ENCODE measurements around the gene SLC12A7. TPM values are rescaled to one million over a fixed set of nuclear protein-coding genes. Genes with fewer than 3 reads are reported as not detected.
A peak's percentile ranks its signal among the peaks of the same experiment; 100 is the strongest.

The SLC12A7 gene
- total RNA-seq, 4 donors from 2014 or later = 26.1 to 41.6 (median 29.1) TPM

DNA sequence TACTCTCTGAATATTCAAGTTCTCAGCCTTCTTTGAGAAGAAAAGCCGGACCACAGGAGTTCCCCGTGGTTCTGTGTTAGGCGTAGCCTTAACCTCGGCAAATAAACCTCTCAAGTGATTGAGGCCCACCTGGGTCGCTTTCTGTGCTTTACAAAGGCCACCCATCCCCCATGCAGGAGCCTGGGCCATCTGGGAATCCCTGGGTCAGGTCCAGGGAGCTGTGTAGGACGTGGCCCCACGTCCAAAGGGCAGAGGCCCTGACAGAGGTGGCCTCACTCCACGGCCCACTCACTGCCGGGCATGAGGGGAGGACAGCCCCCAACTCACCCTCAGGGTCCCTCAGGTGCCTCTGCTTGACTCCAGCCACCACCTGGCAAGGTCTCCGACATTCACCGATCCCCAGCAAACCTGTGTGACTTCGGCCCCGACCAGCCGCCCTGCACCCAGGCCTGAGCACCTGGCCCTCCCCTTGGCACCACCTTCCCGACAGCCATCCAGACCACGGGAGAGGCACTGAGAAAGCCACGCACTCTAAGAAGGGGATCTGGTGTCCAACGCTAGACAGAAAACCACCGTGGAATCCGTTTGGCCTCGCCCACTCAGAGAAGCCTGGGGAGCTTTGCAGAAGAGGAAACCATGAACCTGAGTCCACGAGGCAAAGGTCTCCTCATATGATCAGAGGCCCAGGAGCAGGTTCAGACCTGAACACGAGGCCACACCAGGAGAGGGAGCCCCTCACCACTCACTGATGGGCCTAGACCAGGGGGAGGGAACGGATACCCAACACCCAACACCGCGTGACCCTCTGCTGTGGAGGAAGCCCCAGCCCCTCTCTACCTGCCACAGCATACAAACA is 4.5 kb downstream of the SLC12A7 start:
- Histone ChIP-seq H3K4me1 (peaks cover 41 to 55% of the 10 kb centered on the region in 2 donors), H3K36me3 (no peaks in the 10 kb centered on the region), H3K27ac (peak overlapping the region in 2 of 3 donors; percentile 23 to 24), H3K27me3 (no peaks in the 10 kb centered on the region), H3K9me3 (no peaks in the 10 kb centered on the region), H3K4me3 (replicated peaks in 1 of 3) (no peak overlapping the region)
- intact Hi-C loops (cut with DNase I) = no loop called here
- DNase-seq = no peak
- 81 to 84% methylated on average over 22 to 26 of the region's 26 CpGs for WGBS, 2 donors
- TF ChIP-seq POLR2A (IDR thresholded peaks at IDR 0.05) = no peak
- TF ChIP-seq, protein P1, sequence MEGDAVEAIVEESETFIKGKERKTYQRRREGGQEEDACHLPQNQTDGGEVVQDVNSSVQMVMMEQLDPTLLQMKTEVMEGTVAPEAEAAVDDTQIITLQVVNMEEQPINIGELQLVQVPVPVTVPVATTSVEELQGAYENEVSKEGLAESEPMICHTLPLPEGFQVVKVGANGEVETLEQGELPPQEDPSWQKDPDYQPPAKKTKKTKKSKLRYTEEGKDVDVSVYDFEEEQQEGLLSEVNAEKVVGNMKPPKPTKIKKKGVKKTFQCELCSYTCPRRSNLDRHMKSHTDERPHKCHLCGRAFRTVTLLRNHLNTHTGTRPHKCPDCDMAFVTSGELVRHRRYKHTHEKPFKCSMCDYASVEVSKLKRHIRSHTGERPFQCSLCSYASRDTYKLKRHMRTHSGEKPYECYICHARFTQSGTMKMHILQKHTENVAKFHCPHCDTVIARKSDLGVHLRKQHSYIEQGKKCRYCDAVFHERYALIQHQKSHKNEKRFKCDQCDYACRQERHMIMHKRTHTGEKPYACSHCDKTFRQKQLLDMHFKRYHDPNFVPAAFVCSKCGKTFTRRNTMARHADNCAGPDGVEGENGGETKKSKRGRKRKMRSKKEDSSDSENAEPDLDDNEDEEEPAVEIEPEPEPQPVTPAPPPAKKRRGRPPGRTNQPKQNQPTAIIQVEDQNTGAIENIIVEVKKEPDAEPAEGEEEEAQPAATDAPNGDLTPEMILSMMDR (IDR thresholded peaks at IDR 0.05) = no peak

DNA sequence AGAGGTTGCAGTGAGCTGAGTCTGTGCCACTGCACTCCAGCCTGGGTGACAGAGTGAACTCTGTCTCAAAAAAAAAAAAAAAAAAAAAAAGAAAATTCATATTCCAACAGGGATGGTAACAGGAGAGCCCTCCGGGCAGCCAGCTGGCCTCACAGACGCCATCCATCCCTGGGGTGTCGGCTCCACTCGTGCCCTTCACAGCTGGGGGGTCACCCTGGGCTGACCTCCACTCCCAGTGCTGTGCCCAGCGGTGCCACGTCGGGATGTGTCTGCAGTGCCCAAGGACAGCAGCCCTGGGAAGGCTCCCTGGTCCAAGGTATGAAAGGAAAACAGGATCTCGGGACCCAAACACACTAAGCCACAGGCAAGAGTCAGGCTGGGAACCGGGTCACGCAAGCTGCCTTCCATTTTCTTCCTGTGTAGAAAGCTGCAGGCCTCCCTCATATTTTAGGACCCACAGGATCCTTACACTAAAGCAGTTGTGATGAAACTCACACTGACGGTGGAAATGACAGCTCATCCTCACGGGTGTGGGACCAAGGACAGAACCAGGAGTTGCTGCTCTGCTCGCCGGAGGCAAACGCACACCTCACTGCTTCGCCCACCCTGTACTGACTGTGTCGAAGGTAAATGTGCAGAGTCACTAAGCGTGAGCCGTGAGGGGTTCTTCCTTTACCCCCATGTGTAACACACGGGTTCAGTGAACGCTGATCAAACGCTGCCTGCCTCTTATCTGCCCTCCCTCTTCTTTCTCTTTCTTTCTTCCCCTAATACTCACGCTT is 5.3 kb downstream of the SLC12A7 start:
- Histone ChIP-seq H3K9me3 (no peaks in the 10 kb centered on the region), H3K27me3 (no peaks in the 10 kb centered on the region), H3K27ac (peak overlapping the region in 1 of 3 donors; percentile 85), H3K36me3 (no peaks in the 10 kb centered on the region), H3K4me3 (replicated peaks in 1 of 3) (no peak overlapping the region), H3K4me1 (peaks cover 49 to 63% of the 10 kb centered on the region in 2 donors)
- no peak for DNase-seq
- 85 to 86% methylated on average over 23 of the region's 23 CpGs for WGBS, 2 donors
- intact Hi-C loops (cut with DNase I) = no loop called here
- TF ChIP-seq POLR2A (IDR thresholded peaks at IDR 0.05) = no peak
- TF ChIP-seq, protein P1 (IDR thresholded peaks at IDR 0.05) = no peak

DNA sequence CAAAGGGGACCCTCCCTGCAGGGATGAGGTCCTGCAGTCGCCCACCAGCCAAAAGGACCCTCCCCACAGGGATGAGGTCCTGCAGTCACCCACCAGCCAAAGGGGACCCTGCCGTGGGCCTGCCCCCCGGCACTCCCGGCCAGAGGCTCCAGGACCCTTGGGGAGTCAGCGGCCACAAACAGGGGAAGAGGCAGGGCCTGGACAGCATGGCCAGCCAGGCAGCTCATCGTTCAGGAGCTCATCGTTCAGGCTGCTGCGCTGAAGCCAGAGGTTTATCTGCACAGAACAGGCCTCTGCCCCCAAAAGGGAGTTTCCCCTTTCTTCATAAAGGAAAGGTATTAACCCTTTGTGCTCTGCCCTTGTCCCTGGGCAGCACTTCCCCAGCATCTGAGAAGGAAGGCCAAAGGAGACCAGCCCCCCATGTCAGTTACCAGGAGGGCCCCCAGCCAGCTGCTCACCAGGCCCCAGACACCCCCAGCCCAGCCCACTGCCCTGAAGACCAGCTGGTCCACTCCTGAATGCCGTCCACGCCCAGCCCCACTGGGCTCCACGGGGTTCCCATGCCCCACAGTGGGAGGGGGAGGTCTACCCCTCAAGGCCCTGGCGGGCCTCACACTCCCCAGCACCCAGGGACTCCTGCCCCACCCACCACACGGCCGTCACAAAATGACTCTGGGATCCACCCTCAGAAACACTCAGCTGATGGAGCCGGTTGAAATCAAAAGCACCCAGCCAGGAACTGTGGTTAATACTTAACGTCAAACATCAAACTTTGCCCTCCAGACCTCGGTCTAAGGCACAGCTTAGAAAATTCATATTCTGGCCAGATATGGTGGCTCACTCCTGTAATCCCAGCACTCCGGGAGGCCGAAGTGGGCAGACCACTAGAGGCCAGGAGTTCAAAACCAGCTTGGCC is 6.3 kb downstream of the SLC12A7 start:
- intact Hi-C loops (cut with DNase I) = no loop called here
- DNase-seq = peak in 1 of 2 donors; percentile 17
- WGBS, 2 donors = 67 to 74% methylated on average over 11 of the region's 19 CpGs

DNA sequence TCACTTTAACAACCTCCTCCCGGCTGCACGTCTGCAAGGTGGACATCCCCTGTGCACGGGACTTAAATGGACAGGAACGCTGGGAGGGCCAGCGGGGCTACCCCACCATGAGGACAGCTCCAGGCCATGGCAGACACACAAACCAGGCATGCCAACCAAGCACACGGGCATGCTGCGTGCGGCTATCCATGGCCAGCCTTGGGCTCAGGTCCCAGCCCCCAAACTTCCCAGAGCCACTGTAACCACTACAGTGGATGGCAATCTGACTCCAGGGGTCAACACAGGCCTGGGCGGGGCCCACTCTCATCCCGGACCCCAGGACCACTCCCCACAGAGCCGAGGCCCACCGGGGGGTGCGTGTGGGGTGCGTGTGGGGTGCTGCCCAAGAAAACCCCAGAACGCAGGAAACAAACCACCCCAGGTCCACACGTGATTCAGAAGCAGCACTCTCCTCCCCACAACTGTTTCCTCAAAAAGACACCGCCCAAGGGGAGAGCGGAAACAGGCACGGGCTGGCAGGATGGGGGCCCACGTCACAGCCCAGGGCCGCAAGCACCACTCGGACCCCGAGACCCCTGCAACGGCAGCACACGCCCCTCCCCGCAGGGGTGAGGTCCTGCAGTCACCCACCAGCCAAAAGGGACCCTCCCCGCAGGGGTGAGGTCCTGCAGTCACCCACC is 7.4 kb downstream of the SLC12A7 start:
- no peak for DNase-seq
- Histone ChIP-seq H3K4me3 (replicated peaks in 1 of 3) (no peak overlapping the region), H3K36me3 (no peaks in the 10 kb centered on the region), H3K27ac (peak overlapping the region; percentile 76 to 95 (median 85)), H3K9me3 (no peaks in the 10 kb centered on the region), H3K4me1 (peaks cover 49 to 59% of the 10 kb centered on the region in 2 donors), H3K27me3 (no peaks in the 10 kb centered on the region)
- TF ChIP-seq, protein P1 (IDR thresholded peaks at IDR 0.05) = no peak
- no peak for TF ChIP-seq POLR2A (IDR thresholded peaks at IDR 0.05)
- intact Hi-C loops (cut with DNase I) = no loop called here
- 57 to 64% methylated on average over 11 to 23 of the region's 27 CpGs for WGBS, 2 donors

More for the DNA sequence above, 6.3 kb downstream of the SLC12A7 start:
- no peak for TF ChIP-seq POLR2A (IDR thresholded peaks at IDR 0.05)
- TF ChIP-seq, protein P1 (IDR thresholded peaks at IDR 0.05) = no peak
- Histone ChIP-seq H3K27me3 (no peaks in the 10 kb centered on the region), H3K36me3 (no peaks in the 10 kb centered on the region), H3K4me1 (peaks cover 52 to 67% of the 10 kb centered on the region in 2 donors), H3K27ac (peak overlapping the region; percentile 27 to 95 (median 85)), H3K9me3 (no peaks in the 10 kb centered on the region), H3K4me3 (replicated peaks in 1 of 3) (no peak overlapping the region)

All from thyroid gland (tissue), 4 donors.